HG03342 (cell line): ENCODE data around the gene LCE3E.
"Not testable (repeated sequence)": the region's sequence is repeated elsewhere in the genome, so short reads cannot be mapped to it uniquely, and the experiment has no call there.

Source experiments
- ATAC-seq: cut with Tn5 transposase; IDR thresholded peaks from one replicate; pipeline ENCODE4 v1.9.1; 2021; ENCODE audit warnings: mild to moderate bottlenecking, moderate library complexity; ENCODE audit not compliant: unreplicated experiment

LCE3E gene, protein sequence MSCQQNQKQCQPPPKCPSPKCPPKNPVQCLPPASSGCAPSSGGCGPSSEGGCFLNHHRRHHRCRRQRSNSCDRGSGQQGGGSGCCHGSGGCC

DNA sequence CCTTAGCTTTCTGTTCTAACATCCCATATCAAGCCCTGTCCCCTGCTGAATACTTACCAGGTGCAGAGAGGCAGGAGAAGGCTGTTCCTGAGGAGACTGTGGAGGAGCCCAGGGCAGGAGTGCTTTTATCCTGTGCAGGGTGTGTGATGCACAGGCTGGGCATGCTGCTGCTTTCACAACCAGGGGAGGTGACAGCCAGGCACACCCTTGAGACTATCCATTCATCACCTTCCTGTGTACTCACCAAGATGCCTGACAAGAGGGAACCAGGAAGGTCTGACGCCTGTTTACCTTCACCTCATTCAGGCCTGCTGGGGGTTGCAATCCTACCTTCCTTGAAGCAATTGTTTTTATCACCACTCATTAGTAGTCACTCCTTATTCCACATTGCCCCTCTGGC lies at the start of gene LCE3E:
Gene LCE3E, minus strand, starts transcription at position 100 of the 400 bp plus-strand sequence. CDS start 572 bp downstream, outside the sequence.
- no peak for ATAC-seq

DNA sequence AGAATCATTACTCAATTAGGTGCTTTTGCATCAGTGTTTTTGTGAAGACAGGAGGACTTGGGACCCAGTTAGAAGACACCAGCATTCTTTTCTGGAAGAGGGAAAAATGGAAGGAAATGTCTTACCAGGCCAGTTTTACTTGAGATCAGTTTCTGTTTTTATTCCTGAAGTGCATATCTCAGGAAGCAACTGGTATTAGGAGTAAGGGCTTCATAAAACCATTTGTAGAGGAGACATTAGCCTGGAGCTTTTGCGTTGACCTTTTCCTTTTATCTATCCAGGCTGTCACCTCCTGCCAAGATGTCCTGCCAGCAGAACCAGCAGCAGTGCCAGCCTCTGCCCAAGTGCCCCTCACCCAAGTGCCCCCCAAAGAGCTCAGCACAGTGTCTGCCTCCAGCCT lies 46.9 kb upstream of the LCE3E start, which contains the start of gene LCE3B:
Gene LCE3B, plus strand, starts transcription at position 301 of the 400 bp plus-strand sequence. Its CDS starts 0 bp downstream, at position 301.
- ATAC-seq, result no peak

DNA sequence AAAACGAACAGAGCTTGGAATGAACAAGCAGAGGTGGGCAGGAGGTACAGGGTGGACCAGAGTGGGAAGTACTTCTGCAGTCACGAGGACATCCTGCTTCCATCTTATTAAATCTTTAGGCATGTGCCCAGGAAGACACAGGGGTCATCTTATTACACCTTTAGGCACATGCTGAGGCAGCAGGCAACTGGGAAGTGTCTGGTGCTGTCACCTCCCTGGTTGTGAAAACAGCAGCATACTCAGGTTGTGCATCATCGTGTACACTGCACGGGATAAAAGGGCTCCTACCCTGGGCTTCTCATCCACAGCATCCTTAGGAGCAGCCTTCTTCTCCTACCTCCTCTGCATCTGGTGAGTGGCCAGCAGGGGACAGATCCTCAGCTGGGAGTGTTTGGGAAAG lies 33.4 kb upstream of the LCE3E start, which contains the start of gene LCE3C:
Gene LCE3C, plus strand, starts transcription at position 301 of the 400 bp plus-strand sequence. CDS start 498 bp downstream, outside the sequence.
- ATAC-seq, result no peak

DNA sequence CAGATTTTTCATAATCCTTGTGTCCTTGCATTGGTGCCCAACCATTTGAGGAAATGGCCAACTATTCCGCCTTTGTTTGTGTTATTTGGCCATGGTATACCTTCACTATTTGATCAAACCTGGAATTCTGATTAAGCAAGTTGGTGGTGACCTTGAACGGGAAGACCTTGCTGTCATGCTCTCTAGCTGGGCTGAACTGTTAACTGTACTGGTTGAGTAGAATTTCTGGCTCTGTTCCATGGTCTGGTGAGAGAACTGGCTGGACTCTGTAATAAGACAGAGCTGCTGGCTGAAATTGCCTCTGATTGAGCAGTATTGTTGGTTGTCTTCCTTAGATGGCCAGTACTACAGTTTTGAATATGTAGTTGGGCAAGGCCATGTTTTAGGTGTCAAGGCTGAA lies 30.4 kb upstream of the LCE3E start:
- no peak for ATAC-seq

DNA sequence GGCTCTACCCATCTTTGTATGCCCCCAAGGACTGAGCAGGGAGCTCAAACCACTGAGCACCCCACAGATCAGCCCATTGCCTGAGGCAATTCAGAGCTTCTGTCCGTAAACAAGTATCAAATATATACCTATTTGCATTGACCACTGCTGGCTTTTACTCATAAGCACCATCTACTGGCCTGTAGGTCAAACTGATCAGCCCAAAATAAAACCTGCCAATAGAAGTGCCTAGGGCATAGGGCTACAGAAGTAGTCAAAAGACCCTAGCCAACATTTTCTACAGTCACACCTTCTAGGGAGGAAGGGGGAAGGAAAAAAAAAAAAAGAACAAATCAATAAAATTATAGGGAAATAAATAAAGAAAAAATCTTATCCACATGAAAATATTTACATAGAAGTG lies 19.0 kb upstream of the LCE3E start:
- ATAC-seq, result no peak

DNA sequence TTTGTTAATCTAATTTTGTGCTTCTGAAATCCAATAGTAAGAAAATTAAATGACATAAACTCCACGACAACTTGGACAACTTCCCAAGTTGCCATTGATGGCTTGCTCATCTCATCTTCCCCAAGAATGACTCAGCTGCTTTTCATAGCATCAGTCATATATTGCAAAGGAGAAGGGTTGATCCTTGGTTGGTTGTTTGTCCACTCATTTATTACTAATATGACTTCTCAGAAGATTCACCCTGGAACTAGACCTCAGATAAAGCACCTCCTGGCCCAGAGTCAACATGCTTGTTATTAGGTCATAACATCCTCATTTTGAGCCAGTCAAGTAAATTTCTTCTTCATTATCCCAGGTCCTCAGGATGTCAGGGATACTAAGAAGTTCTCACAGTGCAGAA lies 16.1 kb upstream of the LCE3E start:
- no peak for ATAC-seq

DNA sequence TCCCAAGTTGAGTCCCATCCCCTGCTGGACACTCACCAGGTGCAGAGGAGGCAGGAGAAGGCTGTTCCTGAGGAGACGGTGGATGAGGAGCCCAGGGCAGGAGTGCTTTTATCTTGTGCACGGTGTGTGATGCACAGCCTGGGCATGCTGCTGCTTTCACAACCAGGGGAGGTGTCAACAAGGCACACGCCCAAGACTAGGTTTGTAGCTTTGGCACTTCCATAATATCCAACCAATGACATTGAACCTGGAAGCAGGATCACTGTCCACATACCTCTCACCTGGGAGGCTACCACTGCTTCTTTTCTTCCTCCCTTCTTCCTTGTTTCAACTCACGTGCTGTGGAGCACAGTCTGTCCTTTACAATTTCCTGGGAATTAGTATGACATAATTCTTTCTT lies 13.9 kb upstream of the LCE3E start, which contains the start of gene LCE3D:
Gene LCE3D, minus strand, starts transcription at position 84 of the 400 bp plus-strand sequence. CDS start 580 bp downstream, outside the sequence.
- no peak for ATAC-seq

DNA sequence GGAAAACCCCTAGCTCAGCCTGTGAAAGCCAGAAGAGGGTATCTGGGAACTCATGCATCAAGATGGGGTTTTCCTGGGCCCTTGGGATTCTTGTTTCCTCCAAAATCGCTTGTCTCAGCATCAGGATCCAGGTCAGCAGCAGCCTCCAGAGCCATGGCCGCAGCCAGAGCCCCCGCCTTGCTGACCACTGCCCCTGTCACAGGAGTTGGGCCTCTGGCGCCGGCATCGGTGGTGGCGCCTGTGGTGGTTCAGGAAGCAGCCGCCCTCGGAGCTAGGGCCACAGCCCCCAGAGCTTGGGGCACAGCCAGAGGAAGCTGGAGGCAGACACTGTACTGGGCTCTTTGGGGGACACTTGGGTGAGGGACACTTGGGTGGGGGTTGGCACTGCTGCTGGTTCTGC lies 12.9 kb upstream of the LCE3E start:
- not testable (repeated sequence) for ATAC-seq

DNA sequence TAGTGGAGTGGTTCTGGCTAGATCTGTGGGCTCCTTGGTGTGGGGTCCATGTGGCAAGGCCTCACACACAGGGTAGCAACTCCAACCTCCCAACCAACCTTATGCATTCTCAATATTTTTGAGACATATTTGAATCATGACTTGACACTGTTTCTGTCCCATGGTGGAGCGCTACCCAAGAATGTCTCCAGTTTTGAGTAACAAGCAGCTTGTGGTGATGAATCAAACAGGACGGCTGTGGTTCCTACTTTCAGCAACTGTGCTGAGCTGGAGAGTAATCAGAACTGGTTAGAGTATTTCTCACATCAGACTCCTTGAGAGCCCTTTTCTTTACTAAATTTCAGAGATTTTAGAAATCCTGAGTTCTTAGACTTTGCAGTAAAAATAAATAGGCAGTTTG lies 10.6 kb upstream of the LCE3E start:
- ATAC-seq, result no peak

DNA sequence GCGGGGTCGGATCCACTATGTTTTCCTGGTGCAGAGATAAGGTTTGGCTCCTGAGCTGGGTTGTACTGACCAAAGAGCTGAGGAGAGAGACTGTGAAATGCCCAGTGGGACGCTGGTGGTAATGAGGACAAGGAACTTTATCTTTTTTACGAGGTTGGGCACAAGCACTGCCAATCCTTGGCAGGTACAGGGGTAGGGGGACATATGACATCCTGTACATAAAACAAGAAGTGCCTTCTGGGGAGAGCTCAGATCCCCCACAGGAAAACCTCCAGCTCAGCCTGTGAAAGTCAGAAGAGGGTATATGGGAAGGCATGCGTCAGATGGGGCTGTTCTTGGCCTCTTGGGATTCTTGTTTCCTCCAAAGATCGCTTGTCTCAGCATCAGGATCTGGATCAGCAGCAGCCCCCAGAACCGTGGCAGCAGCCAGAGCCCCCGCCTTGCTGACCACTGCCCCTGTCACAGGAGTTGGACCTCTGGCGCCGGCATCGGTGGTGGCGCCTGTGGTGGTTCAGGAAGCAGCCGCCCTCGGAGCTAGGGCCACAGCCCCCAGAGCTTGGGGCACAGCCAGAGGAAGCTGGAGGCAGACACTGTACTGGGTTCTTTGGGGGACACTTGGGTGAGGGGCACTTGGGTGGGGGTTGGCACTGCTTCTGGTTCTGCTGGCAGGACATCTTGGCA lies 905 bp downstream of the LCE3E start:
- ATAC-seq, result no peak

DNA sequence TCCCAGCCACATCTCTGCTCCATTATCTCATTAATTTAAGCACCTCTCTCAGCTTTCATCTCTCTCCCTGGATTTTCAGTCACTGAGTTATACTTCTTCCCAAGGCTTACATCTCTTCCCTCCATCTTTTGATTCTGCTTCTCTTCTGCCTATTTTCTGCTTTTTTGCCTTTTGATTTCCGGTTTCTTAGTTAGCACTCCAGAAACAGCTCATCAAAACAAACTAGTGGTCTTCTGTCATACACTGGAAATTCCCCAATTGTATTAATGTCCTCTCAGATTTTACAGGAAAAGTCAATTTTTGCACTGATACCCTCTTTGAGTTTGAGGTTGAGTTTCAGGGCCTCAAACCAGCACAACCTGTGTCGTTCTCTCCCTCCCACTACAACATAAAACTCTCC lies 1.5 kb downstream of the LCE3E start:
- ATAC-seq, result no peak

DNA sequence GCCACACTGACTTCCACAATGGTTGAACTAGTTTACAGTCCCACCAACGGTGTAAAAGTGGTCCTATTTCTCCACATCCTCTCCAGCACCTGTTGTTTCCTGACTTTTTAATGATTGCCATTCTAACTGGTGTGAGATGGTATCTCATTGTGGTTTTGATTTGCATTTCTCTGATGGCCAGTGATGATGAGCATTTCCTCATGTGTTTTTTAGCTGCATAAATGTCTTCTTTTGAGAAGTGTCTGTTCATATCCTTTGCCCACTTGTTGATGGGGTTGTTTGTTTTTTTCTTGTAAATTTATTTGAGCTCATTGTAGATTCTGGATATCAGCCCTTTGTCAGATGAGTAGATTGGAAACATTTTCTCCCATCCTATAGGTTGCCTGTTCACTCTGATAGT lies 18.2 kb downstream of the LCE3E start:
- not testable (repeated sequence) for ATAC-seq

DNA sequence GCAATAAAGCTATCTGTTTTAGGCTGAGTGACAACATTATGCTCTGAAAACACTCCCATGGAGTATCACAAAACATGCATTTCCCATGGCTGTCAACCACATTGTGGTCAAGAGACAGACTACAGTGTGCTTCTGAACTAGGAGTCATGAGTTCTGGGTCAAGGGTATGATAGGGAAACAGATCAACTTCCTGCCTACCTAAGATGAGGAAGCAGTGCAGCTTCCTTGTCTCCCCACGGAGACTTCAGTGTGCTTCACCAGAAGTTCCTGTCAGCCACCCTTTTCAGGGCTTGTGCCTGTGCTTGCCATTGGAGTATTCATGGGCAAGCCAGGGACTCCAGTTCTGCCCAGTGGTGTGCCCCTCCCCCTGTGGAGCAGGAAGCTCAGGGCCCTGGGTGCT lies 19.9 kb downstream of the LCE3E start:
- no peak for ATAC-seq

DNA sequence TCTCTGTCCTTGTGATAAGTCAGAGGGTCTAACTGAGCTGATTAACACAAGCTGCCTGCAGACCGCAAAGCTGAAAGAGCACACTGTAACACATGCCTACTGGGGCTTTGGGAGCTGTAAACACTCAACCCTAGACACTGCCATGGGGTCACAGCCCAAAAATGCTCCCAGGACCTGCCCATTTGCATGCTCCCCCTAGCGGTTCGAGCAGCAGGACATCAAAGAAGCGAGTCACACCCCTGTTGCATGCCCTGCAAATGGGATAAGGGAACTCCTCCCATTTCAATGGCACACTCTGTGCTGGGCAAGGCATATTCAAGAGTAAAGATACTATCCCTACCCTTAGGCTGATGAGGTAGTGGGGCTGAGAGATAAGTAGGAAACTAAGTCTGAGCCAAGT lies 22.8 kb downstream of the LCE3E start:
- no peak for ATAC-seq

DNA sequence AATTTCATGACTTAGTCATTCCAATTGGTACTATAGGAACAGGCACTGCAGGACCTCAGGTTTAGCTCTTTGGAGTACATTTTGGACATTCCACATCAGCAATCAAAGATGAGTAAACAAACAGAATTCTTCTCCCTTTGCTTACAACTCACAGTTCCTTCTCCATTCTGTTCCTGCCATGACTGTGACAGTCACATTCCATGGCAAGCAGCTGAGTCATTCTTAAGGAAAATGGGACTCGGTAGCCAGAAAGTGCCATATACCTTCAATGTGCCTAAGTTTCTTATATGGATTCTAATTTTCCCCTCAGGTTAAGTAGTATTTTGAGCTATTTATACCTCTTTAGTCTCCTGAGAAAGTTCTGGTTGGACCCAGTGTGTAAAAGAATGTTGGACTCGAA lies 26.7 kb downstream of the LCE3E start:
- ATAC-seq, result no peak

DNA sequence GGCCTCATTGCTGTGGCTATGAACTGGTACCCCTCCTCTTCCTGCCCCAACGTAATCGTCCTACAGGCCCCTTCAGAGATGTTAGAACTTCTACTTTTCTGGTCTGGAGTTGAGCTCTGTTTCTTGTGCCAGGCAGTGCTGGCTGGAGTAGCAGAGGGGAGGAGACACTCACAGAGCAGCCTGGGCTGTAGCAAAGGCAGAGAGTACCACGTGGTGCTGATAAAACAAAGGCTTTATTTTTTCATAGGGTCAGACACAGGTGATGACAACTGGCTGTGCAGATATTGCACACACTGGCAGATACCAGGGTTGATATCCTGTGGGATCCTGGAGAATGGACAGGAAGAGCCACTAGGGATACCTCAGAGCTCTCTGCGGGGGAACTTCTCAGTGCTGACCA lies 29.1 kb downstream of the LCE3E start:
- no peak for ATAC-seq

DNA sequence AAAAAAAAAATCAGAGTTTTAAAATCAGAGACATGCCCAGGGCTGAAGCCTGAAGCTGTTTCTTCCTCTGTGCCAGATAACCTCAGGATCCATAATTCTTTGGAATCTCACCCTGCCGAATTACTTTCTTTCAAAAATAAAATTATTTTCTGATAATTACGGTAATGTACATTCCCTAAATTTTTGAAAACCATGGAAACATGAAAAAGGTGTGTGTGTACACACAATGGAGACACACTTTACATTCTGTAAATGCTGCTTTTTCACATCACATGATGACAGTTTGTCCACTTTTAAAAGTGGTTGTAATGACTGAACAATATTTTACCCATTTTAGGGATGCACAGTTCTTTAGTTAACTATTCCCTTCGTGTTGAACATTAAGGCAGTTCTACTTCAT lies 30.8 kb downstream of the LCE3E start:
- ATAC-seq, result no peak

DNA sequence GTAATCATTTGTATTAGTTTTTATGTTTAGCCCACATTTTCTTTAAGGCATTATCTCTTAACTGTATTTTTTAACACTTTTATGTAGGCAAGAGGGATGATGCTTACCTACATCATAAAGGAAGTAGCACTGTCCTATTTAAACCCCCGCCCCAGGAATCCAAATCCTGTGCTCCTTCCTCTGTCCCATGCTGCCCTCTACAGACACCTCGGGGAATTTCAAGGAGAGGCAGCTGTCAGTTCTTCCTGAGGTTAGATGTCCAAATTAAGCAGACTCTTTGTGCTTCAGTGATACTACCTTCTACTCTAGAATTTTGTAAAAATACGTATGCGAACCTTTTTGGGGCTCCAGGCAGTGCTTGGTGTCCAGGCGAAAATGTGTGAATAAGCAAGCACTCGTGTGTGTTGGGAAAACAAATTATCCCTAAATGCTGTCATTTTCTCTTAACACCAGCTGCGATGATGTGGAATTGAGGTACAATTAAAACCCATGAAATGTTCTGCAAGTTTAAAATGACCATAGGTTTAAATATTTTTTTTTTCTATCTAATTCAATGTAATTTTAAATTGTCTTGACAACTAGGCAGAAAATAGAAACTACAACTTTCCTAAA lies 33.1 kb downstream of the LCE3E start:
- no peak for ATAC-seq

DNA sequence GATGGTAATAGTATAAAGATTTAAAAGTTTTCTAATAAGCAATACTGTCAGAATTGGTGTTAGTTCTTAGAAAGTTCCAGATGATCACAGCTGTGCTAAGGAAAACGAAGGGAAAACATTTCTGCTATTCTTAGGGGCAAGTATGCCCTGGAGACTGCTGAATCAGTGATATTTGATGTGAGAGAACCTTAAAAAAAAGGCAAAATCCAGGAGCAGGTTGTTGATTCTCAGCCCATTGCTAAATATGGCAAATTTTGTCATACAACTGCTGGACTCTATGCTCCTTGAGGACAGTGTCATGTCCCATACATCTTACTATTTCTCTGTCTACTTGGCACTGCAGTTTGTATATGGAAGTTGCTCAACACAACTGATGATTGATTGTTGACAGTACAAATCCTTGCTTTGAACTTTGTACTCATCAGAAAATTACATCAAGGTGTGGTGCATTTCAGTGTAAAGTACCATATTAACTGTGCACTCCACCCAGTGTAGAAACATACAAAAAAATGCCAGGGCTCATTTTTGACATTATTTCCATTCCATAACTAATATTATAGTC lies 41.4 kb downstream of the LCE3E start:
- no peak for ATAC-seq

DNA sequence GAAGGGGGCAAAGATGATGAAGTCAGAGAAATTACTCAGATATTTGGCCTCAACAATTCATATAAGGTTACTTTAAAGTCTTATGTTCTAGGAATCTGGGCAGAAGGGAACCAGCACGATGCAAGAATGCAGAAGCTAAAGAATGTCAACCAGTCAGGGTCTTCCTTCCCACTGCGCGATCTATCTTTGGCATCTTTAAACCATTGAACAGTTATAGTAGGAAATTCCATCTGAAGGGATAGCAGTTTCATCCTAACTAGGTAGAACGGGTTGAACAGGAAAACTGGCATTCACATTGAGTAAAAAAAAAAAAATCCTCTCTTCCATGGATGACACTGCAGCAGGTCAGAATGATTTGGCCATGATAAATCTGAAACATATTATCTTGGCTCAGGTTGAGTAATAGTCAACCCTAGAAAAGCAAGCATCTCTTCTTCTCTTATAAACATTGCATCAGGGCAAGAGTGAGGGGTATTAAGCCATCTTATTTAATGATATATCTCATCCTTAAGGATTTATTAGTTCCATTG lies 46.0 kb downstream of the LCE3E start:
- no peak for ATAC-seq

DNA sequence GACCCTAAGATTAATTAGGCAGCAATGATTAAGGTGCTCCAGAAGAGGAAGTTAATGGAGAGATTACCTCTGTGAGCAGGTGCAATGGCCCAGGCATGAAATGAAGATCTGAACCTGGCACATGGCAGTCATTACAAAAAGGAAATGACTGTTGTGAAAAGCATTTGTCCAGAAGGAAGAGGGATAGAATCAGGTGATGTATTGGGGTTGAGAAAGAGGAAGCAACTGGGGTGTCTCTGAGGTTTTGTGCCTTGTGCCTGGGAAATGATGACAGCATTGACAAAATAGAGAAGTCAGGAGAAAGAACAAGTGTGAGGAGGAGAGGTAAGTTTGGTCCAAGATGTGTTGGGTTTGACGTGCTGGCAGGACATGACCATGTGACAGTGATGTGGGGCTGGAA lies 46.7 kb downstream of the LCE3E start:
- no peak for ATAC-seq
